TTC549 (cell line): ENCODE measurements around the gene ACSS2.

Source experiments
- FAIRE-seq: peaks from 2 replicates; lab custom pipeline; 2012; peaks lifted over from hg19 to GRCh38; lab: Jason Lieb, UNC

Gene ACSS2

GRCh38 chr20:34951252-34951651 lies 74.8 kb downstream of the ACSS2 start:
- no peak for FAIRE-seq

- no peak for FAIRE-seq
Observed at GRCh38 chr20:34951652-34952051, 75.2 kb downstream of the ACSS2 start.

- FAIRE-seq = no peak
Observed at GRCh38 chr20:34952671-34953070, 76.3 kb downstream of the ACSS2 start.

- no peak for FAIRE-seq
Observed at GRCh38 chr20:34953960-34954359, 77.5 kb downstream of the ACSS2 start.

GRCh38 chr20:34954904-34955230 lies 78.5 kb downstream of the ACSS2 start:
- no peak for FAIRE-seq

GRCh38 chr20:34955231-34956040 lies 79.0 kb downstream of the ACSS2 start, which contains the start of the genes GSS and MYH7B:
GSS (minus strand) TSS chr20:34955806; CDS start chr20:34951852, 3,954 bp downstream.
MYH7B (plus strand) TSS chr20:34955868; CDS start chr20:34978006, 22,138 bp downstream.
- no peak for FAIRE-seq

- FAIRE-seq = no peak
Observed at GRCh38 chr20:34956041-34956458, 79.6 kb downstream of the ACSS2 start.

GRCh38 chr20:34956751-34957472 lies 80.5 kb downstream of the ACSS2 start:
- no peak for FAIRE-seq

- no peak for FAIRE-seq
Observed at GRCh38 chr20:34964486-34964885, 88.1 kb downstream of the ACSS2 start.

- no peak for FAIRE-seq
Observed at GRCh38 chr20:34965051-34965450, 88.6 kb downstream of the ACSS2 start.

- no peak for FAIRE-seq
Observed at GRCh38 chr20:34967421-34967820, 91.0 kb downstream of the ACSS2 start.

- no peak for FAIRE-seq
Observed at GRCh38 chr20:34968042-34968775, 91.8 kb downstream of the ACSS2 start.

- FAIRE-seq = no peak
Observed at GRCh38 chr20:34970193-34970840, 93.9 kb downstream of the ACSS2 start.

GRCh38 chr20:34970846-34971560 lies 94.6 kb downstream of the ACSS2 start:
- no peak for FAIRE-seq

GRCh38 chr20:34971561-34972235 lies 95.3 kb downstream of the ACSS2 start:
- no peak for FAIRE-seq

GRCh38 chr20:34974246-34974645 lies 97.8 kb downstream of the ACSS2 start:
- no peak for FAIRE-seq

GRCh38 chr20:34976286-34976685 lies 99.9 kb downstream of the ACSS2 start:
- FAIRE-seq = no peak
